ENCODE data around the gene LRRC71. TPM values are rescaled to one million over a fixed set of nuclear protein-coding genes. Genes with fewer than 3 reads are reported as not detected.

The LRRC71 gene
- total and polyA plus RNA-seq, 2 of the 8 experiments (the other 6 are each of a cell fraction or from before 2014, with no cell fraction given) = 0.05 TPM; not detected in 1

- no peak for TF ChIP-seq POU5F1 (IDR thresholded peaks at IDR 0.05; ENCODE audit: low read depth, low read length)
- no peak for TF ChIP-seq TAF7 (optimal IDR thresholded peaks at IDR 0.05; ENCODE audit: borderline replicate concordance, low read depth, low read length)
Observed at GRCh38 chr1:156947127-156947526, 26.7 kb downstream of the LRRC71 start (continued).
